Measurements from ENCODE around the gene RPS3A.

DNA sequence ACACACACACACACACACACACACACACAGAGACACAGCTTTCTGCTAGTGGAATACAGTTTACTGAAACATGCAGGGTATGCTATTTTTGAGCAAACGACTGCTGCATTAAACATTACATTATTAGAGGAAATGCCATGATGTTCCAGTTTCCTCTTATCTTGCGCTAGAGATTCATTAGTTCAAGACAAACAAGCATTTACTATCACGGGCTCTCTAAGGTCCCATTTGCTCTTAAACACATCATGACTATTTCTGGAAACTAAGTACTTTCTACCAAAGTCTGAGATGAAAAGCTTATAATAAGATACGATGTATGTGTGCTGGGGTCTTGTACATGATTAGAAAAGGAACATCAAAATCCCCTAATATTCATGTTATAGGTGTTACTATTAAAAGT is 48.8 kb downstream of the RPS3A start:
- TF ChIP-seq MYBL2 (CRISPR knock-in tag; IDR thresholded peaks at IDR 0.05) (no peak), CTCF (IDR thresholded peaks at IDR 0.05) (no peak), MXD4 (CRISPR knock-in tag; IDR thresholded peaks at IDR 0.05; ENCODE audit: borderline replicate concordance) (no peak), SP1 (CRISPR knock-in tag; conservative IDR thresholded peaks at IDR 0.05) (no peak), E2F4 (CRISPR knock-in tag; IDR thresholded peaks at IDR 0.05; ENCODE audit: borderline replicate concordance, low read depth) (no peak), SMAD3 (CRISPR knock-in tag; IDR thresholded peaks at IDR 0.05; ENCODE audit: borderline replicate concordance) (no peak), RORB (CRISPR knock-in tag; IDR thresholded peaks at IDR 0.05) (no peak), ZNF423 (CRISPR knock-in tag; IDR thresholded peaks at IDR 0.05) (no peak), TP53 (CRISPR knock-in tag; IDR thresholded peaks at IDR 0.05) (no peak)
- TF ChIP-seq, protein P1, sequence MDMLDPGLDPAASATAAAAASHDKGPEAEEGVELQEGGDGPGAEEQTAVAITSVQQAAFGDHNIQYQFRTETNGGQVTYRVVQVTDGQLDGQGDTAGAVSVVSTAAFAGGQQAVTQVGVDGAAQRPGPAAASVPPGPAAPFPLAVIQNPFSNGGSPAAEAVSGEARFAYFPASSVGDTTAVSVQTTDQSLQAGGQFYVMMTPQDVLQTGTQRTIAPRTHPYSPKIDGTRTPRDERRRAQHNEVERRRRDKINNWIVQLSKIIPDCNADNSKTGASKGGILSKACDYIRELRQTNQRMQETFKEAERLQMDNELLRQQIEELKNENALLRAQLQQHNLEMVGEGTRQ (CRISPR knock-in tag; IDR thresholded peaks at IDR 0.05): no peak

Measured in WTC11 (cell line).